SK-N-MC (cell line): ENCODE measurements around the gene RING1.

Experiments
- FOXP2 ChIP-seq: optimal IDR thresholded peaks from 2 replicates; pipeline ENCODE3; 2011; ENCODE audit warnings: mild to moderate bottlenecking, moderate library complexity; ENCODE audit not compliant: insufficient read depth; ENCODE audit errors: extremely low read length, control extremely low read depth
- POLR2AphosphoS5 ChIP-seq: IDR thresholded peaks from 2 replicates; pipeline ENCODE4 v1.6.1; 2012; ENCODE audit warnings: mild to moderate bottlenecking, low read depth, low read length, borderline replicate concordance

GRCh38 chr6:33171880-33172687, 36.2 kb upstream of the RING1 start:
- TF ChIP-seq POLR2AphosphoS5: no peak
- TF ChIP-seq FOXP2: no peak
